WERI-Rb-1 (cell line): Measurements from ENCODE around the gene ARHGEF17.
"Not testable (repeated sequence)": the region's sequence is repeated elsewhere in the genome, so short reads cannot be mapped to it uniquely, and the experiment has no call there.

ENCODE experiments used
- DNase-seq: peaks from one replicate; pipeline ENCODE4 v3.0.0-alpha.2; 2020
- H3K27ac ChIP-seq: fragments of 250-450 bp; sonication (Bioruptor Pico); 2 replicates; pipeline ENCODE4 v1.5.1; 2020; ENCODE audit warnings: mild to moderate bottlenecking, moderate library complexity
- H3K27me3 ChIP-seq: fragments of 250-450 bp; sonication (Bioruptor Pico); 2 replicates; pipeline ENCODE4 v1.5.1; 2021; ENCODE audit warnings: mild to moderate bottlenecking, low read depth, moderate library complexity; ENCODE audit not compliant: insufficient read depth, severe bottlenecking
- H3K36me3 ChIP-seq: fragments of 250-450 bp; sonication (Bioruptor Pico); 2 replicates; pipeline ENCODE4 v1.5.1; 2020; ENCODE audit warnings: mild to moderate bottlenecking, moderate library complexity
- H3K4me3 ChIP-seq: 2 replicates; pipeline ENCODE4 v1.5.1; 2011; ENCODE audit warnings: low read depth, mild to moderate bottlenecking, control low read depth, low read length
- H3K9me3 ChIP-seq: fragments of 250-450 bp; sonication (Bioruptor Pico); 2 replicates; pipeline ENCODE4 v1.5.1; 2021; ENCODE audit warnings: mild to moderate bottlenecking, moderate library complexity; ENCODE audit not compliant: severe bottlenecking
- CTCF ChIP-seq: IDR thresholded peaks from 2 replicates; pipeline ENCODE4 v1.5.1; 2011; ENCODE audit warnings: low read depth, mild to moderate bottlenecking, control low read depth, inconsistent platforms, low read length

The ARHGEF17 gene

DNA sequence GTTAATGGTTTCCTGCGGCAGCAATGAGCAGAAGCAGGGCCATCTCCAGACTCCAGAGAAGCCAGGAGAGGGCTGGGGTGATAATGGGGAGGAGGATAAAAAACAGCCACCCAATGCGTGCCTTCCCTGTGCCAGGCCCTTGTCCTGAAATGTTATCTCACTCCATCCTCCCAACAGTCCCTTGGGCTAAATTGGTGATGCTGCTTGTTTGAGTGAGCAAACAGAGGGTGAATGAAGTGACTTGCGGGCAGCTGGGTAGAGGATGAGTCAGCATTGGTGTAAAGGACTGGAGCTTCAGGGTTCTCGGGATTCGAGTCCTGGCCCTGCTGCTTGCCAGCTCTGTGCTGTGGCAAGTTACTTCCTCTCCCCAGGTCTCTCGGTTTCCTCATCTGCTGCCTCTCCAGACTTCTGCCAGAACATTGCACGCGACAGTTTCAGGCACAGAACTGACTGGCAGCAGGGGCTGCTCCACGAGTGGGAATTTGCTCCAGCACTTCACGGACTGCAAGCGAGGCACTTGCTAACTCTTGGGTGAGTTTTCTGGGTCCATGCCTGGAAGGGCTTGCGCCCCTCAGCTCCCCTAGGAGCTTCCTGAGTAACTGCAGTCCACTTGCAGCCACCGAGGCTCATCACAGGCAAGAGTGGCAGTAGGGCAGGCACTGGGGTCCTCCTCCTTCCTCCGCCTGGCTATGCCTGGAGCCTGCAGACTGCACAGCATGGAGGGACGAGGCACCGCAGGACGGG is 36.0 kb upstream of the ARHGEF17 start, which contains the start of gene P2RY6:
Gene P2RY6 (plus strand): TSS at position 403 of the 744 bp plus-strand sequence. CDS start 24,181 bp downstream, outside the sequence.
- no peaks in the 10 kb centered on the region for H3K9me3 ChIP-seq
- TF ChIP-seq CTCF = no peak
- H3K27ac ChIP-seq = no peak within 1 kb of the TSS
- no peaks in the 10 kb centered on the region for H3K36me3 ChIP-seq
- no peaks in the 10 kb centered on the region for H3K27me3 ChIP-seq
- H3K4me3 ChIP-seq = no peak within 1 kb of the TSS
- DNase-seq = no peak

GRCh38 chr11:73272680-73273038 is 35.4 kb upstream of the ARHGEF17 start:
- no peak for DNase-seq
- H3K9me3 ChIP-seq = no peaks in the 10 kb centered on the region
- no peak for TF ChIP-seq CTCF
- no peaks in the 10 kb centered on the region for H3K36me3 ChIP-seq
- no peaks in the 10 kb centered on the region for H3K27me3 ChIP-seq
- no peak overlapping the region for H3K4me3 ChIP-seq
- no peak overlapping the region for H3K27ac ChIP-seq

DNA sequence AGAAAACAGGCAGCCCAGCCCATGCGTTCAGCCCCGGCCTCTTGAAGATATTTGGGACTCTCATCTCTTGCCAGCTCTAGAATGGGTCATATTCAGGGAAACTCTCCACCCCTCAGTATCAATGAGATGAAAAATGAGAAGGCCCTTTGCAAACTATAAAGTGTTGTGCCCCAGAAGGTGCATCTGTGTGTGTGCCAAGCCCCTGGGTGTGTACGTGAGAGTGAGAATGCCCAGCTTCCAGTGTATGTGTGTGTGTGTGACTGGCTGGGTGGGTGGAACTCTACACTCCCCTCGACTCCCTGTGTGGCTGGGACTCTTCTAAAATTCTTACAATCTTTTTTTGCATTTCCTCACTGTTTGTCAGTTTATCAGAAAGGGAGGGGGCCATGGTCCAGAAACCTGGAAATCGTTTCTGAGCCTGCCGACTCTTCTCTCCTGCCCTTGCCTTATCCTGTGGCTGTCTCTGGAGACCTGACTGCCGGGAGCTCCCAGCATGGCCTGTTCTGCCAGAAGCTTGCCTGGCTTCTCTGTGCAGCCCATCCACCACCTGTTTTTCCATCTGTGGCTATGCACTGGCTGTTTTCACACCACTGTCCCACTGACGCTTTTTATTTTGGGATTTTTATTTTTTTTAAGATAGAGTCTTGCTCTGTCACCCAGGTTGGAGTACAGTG is 34.7 kb upstream of the ARHGEF17 start:
- Histone ChIP-seq H3K27ac (no peak overlapping the region), H3K36me3 (no peaks in the 10 kb centered on the region), H3K27me3 (no peaks in the 10 kb centered on the region), H3K9me3 (no peaks in the 10 kb centered on the region), H3K4me3 (no peak overlapping the region)
- TF ChIP-seq CTCF = no peak
- DNase-seq = no peak

GRCh38 chr11:73274191-73274590 is 33.9 kb upstream of the ARHGEF17 start:
- DNase-seq, H3K9me3 ChIP-seq, H3K4me3 ChIP-seq, H3K27me3 ChIP-seq, H3K36me3 ChIP-seq, H3K27ac ChIP-seq: not testable (repeated sequence)

DNA sequence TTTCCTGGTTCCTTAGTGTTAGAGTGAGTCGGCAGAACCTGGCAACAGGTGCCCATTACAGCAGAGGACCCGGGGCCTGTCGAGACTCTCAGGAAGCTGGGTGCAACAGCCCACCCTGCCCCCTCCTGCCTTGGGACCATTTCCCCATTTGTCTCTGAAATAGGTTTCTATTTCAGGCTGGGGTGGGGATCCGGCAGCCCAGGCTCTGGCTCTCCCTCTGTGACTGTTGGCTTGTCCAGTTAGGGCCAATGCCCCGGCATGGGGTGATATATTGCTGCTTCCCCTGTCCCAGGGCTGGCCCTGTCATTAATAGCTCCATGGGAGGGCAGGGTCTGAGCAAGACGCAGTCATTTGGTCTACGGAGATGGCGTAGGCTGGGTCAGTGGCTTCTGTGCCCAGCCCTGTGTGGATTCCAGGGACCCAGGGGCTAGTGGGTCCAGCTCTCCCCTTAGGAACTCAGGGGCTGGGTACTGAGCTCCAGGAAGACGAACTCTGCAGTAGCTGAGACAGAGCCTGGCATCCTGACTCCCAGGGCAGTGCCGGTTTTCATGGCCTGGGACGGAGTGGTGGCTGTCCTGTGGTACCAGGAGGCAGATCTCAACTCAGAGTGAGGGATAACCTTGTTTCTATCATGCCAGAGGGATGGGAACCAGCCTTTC is 33.2 kb upstream of the ARHGEF17 start:
- H3K27me3 ChIP-seq = no peaks in the 10 kb centered on the region
- no peaks in the 10 kb centered on the region for H3K9me3 ChIP-seq
- no peak for TF ChIP-seq CTCF
- no peak for DNase-seq
- H3K36me3 ChIP-seq = no peaks in the 10 kb centered on the region
- H3K4me3 ChIP-seq = no peak overlapping the region
- H3K27ac ChIP-seq = no peak overlapping the region

DNA sequence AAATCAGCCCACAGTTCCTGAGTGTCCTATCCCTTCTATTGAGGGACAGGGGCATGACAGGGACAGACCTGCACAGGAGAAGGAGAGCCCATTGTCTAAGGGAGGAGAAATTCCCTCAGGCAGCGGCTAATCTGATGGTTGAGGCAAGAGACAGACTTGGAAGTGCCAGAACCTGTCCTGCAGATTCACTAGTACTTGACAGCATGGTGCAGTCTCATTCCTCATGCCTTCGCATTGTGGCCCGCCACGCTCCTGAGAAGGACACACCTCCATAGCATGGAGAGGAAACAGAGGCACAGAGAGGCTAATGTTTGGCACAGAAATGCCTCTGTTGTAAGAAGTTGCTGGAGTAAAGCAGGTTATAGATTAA is 32.7 kb upstream of the ARHGEF17 start:
- H3K4me3 ChIP-seq = no peak overlapping the region
- TF ChIP-seq CTCF = no peak
- H3K36me3 ChIP-seq = no peaks in the 10 kb centered on the region
- no peaks in the 10 kb centered on the region for H3K27me3 ChIP-seq
- no peak overlapping the region for H3K27ac ChIP-seq
- no peaks in the 10 kb centered on the region for H3K9me3 ChIP-seq
- no peak for DNase-seq
